ENCODE data around the gene TRPC4AP.

TRPC4AP gene

GRCh38 chr20:35125753-35126152 lies 33.1 kb upstream of the TRPC4AP start:
- Histone ChIP-seq H3K27ac (no peak overlapping the region), H2AFZ (ENCODE audit: low read depth) (no peak overlapping the region), H3K4me3 (IDR thresholded peaks at IDR 0.05; ENCODE audit: insufficient read depth, low read depth, low read length) (no peak overlapping the region), H3K4me2 (no peak overlapping the region), H3K9ac (no peak overlapping the region), H4K20me1 (ENCODE audit: insufficient read depth) (no peaks in the 10 kb centered on the region), H3K36me3 (ENCODE audit: insufficient read depth) (peaks cover 6% of the 10 kb centered on the region; the same call in 1 of the 2 replicates), H3K4me1 (ENCODE audit: low read depth, poor library complexity, severe bottlenecking) (no peaks in the 10 kb centered on the region), H3K79me2 (ENCODE audit: insufficient read depth, low read depth) (no peaks in the 10 kb centered on the region), H3K27me3 (ENCODE audit: insufficient read depth, low read depth) (no peaks in the 10 kb centered on the region)
- TF ChIP-seq CTCF (conservative IDR thresholded peaks at IDR 0.05; ENCODE audit: low read depth, low read length): no peak

GRCh38 chr20:35122756-35123405 lies 30.3 kb upstream of the TRPC4AP start:
- H3K27ac ChIP-seq: no peak overlapping the region
- no peak for TF ChIP-seq CTCF (conservative IDR thresholded peaks at IDR 0.05; ENCODE audit: low read depth, low read length)
- no peak overlapping the region for H2AFZ ChIP-seq (ENCODE audit: low read depth)
- no peaks in the 10 kb centered on the region for H4K20me1 ChIP-seq (ENCODE audit: insufficient read depth)
- no peaks in the 10 kb centered on the region for H3K4me1 ChIP-seq (ENCODE audit: low read depth, poor library complexity, severe bottlenecking)
- no peak overlapping the region for H3K4me3 ChIP-seq (IDR thresholded peaks at IDR 0.05; ENCODE audit: insufficient read depth, low read depth, low read length)
- no peaks in the 10 kb centered on the region for H3K27me3 ChIP-seq (ENCODE audit: insufficient read depth, low read depth)
- H3K9ac ChIP-seq: no peak overlapping the region
- H3K4me2 ChIP-seq: no peak overlapping the region
- H3K36me3 ChIP-seq (ENCODE audit: insufficient read depth): peaks cover 6% of the 10 kb centered on the region; the same call in 1 of the 2 replicates
- H3K79me2 ChIP-seq (ENCODE audit: insufficient read depth, low read depth): no peaks in the 10 kb centered on the region

GRCh38 chr20:35121186-35121585 lies 28.6 kb upstream of the TRPC4AP start:
- Histone ChIP-seq H3K36me3 (ENCODE audit: insufficient read depth) (peaks cover 6% of the 10 kb centered on the region; the same call in 1 of the 2 replicates), H3K27ac (no peak overlapping the region), H3K79me2 (ENCODE audit: insufficient read depth, low read depth) (no peaks in the 10 kb centered on the region), H3K4me1 (ENCODE audit: low read depth, poor library complexity, severe bottlenecking) (no peaks in the 10 kb centered on the region), H4K20me1 (ENCODE audit: insufficient read depth) (no peaks in the 10 kb centered on the region), H3K27me3 (ENCODE audit: insufficient read depth, low read depth) (no peaks in the 10 kb centered on the region), H3K4me3 (IDR thresholded peaks at IDR 0.05; ENCODE audit: insufficient read depth, low read depth, low read length) (no peak overlapping the region), H3K9ac (no peak overlapping the region), H3K4me2 (no peak overlapping the region), H2AFZ (ENCODE audit: low read depth) (no peak overlapping the region)
- TF ChIP-seq CTCF (conservative IDR thresholded peaks at IDR 0.05; ENCODE audit: low read depth, low read length): no peak

GRCh38 chr20:35120012-35120701 lies 27.6 kb upstream of the TRPC4AP start:
- Histone ChIP-seq H3K9ac (no peak overlapping the region), H4K20me1 (ENCODE audit: insufficient read depth) (no peaks in the 10 kb centered on the region), H2AFZ (ENCODE audit: low read depth) (no peak overlapping the region), H3K27ac (no peak overlapping the region), H3K4me2 (no peak overlapping the region), H3K4me1 (ENCODE audit: low read depth, poor library complexity, severe bottlenecking) (no peaks in the 10 kb centered on the region), H3K4me3 (IDR thresholded peaks at IDR 0.05; ENCODE audit: insufficient read depth, low read depth, low read length) (no peak overlapping the region), H3K79me2 (ENCODE audit: insufficient read depth, low read depth) (no peaks in the 10 kb centered on the region), H3K36me3 (ENCODE audit: insufficient read depth) (peaks cover 6% of the 10 kb centered on the region; the same call in 1 of the 2 replicates), H3K27me3 (ENCODE audit: insufficient read depth, low read depth) (no peaks in the 10 kb centered on the region)
- no peak for TF ChIP-seq CTCF (conservative IDR thresholded peaks at IDR 0.05; ENCODE audit: low read depth, low read length)

Data from KMS-11 (cell line).